Erythroblast (primary cell): ENCODE measurements around the gene SNAI1.
"Not testable (repeated sequence)": the region's sequence is repeated elsewhere in the genome, so short reads cannot be mapped to it uniquely, and the experiment has no call there.

Source experiments
- GATA1 ChIP-seq: IDR thresholded peaks from 2 replicates; pipeline ENCODE4 v1.6.1; 2011; ENCODE audit warnings: low read depth, mild to moderate bottlenecking, control low read depth, low read length, moderate library complexity
- POLR2A ChIP-seq: IDR thresholded peaks from 2 replicates; pipeline ENCODE4 v1.6.1; 2011; ENCODE audit warnings: mild to moderate bottlenecking, low read length

DNA sequence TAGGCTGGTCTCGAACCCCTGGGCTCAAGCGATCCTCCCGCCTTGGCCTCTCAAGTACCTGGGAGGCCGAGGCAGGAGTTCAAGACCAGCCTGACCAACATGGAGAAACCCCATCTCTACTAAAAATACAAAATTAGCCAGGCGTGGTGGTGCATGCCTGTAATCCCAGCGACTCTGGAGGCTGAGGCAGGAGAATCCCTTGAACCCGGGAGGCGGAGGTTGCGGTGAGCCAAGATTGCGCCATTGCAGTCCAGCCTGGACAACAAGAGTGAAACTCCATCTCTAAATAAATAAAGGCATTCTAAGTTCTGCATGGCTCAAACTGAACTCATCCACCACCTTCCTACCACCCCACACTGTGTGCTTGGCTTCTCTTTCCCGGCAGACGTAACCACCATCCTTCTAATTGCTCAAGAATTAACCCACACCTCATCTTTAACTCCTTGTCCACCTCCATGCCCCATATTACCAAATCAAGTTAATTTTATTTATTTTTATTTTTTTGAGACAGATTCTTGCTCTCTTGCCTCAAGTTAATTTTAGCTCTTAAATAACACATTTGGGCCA lies 26.9 kb upstream of the SNAI1 start:
- not testable (repeated sequence) for TF ChIP-seq POLR2A, GATA1
